Gastroesophageal sphincter (tissue), 4 donors: Measurements from ENCODE around the gene B4GALT5. TPM values are rescaled to one million over a fixed set of nuclear protein-coding genes. Genes with fewer than 3 reads are reported as not detected.
A peak's percentile ranks its signal among the peaks of the same experiment; 100 is the strongest.

Experiments used
- ATAC-seq: fragments of 150-250 bp; one replicate; pipeline ENCODE4 v1.9.1; 2016; ENCODE audit warnings: mild to moderate bottlenecking, moderate library complexity
- H3K27ac ChIP-seq, 4 donors: fragments of 200-600 bp; sonication (generic) in 3 of 4; 1 replicate in 3 of 4; 2 replicates in 1 of 4; pipeline ENCODE4 v1.5.1; 2016 to 2019
- H3K27me3 ChIP-seq: fragments of 200-600 bp; sonication (generic); one replicate; pipeline ENCODE4 v1.5.1; 2019
- H3K36me3 ChIP-seq, 2 donors: fragments of 200-600 bp; sonication (generic); one replicate each; pipeline ENCODE4 v1.5.1; 2019; ENCODE audit warnings: control low read depth in 1 of 2
- H3K4me1 ChIP-seq, 3 donors: fragments of 200-600 bp; sonication (generic); 1 replicate in 2 of 3; 2 replicates in 1 of 3; pipeline ENCODE4 v1.5.1; 2016 to 2019; ENCODE audit warnings: control low read depth in 2 of 3
- H3K4me3 ChIP-seq, 2 donors: fragments of 200-600 bp; sonication (generic); one replicate each; pipeline ENCODE4 v1.5.1; 2019; ENCODE audit warnings: mild to moderate bottlenecking in 1 of 2, moderate library complexity in 1 of 2
- H3K9me3 ChIP-seq, 3 donors: fragments of 200-600 bp; sonication (generic); one replicate each; pipeline ENCODE4 v1.5.1; 2017 to 2019; ENCODE audit warnings: control low read depth in 2 of 3
- EP300 ChIP-seq: sonication (generic); formaldehyde crosslinking; IDR thresholded peaks from one replicate; pipeline ENCODE4 v1.6.1; 2017; ENCODE audit warnings: antibody characterized with exemption, mild to moderate bottlenecking
- POLR2A ChIP-seq, 2 donors: fragments of 450-650 bp; IDR thresholded peaks; one replicate each; pipeline ENCODE4 v1.6.1; 2017; ENCODE audit warnings: antibody characterized with exemption in 2 of 2, mild to moderate bottlenecking in 2 of 2, moderate library complexity in 1 of 2
- POLR2AphosphoS5 ChIP-seq: sonication (generic); formaldehyde crosslinking; IDR thresholded peaks from one replicate; pipeline ENCODE4 v1.6.1; 2017; ENCODE audit warnings: antibody characterized with exemption
- WGBS, 2 donors: methylation state at CpG; one replicate each; pipeline ENCODE4 v1.1.5; 2018; ENCODE audit warnings: low coverage in 1 of 2; 5-methylcytosine and 5-hydroxymethylcytosine counted together
- total RNA-seq, 4 donors: library from RNA; depleted of rRNA; stranded (reverse); fragments of >200 nt; gene quantifications; one replicate each; pipeline ENCODE4 v1.1.0, GENCODE V29; 2016
- TF ChIP-seq, protein P1 (sequence below), 4 experiments: fragments of 200-600 bp in 2 of 4; fragments of 450-650 bp in 2 of 4; sonication (generic) in 1 of 4; IDR thresholded peaks; one replicate each; pipeline ENCODE4 v1.5.1; 2017 to 2019; ENCODE audit warnings: antibody characterized with exemption in 4 of 4, mild to moderate bottlenecking in 2 of 4, moderate library complexity in 2 of 4

The B4GALT5 gene
- total RNA-seq, 4 donors from 2014 or later = 20.2 to 35.6 (median 28.8) TPM

DNA sequence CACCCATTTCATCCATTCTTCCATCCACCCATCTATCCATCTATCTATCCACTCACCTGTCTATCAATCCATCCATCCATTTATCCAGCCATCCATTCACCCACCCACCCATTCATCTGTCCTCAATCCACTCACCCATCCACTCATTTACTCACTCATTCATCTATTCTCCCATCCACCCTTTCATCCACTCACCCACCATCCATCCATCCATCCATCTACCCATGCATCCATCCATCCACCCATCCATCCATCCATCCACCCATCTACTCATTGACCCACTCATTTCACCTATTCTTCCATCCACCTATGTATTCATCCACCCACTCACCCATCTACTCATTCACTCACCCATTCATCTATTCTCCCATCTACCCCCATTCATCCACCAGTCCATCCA, 121.6 kb downstream of the B4GALT5 start:
- Histone ChIP-seq H3K9me3 (no peaks in the 10 kb centered on the region), H3K36me3 (no peaks in the 10 kb centered on the region), H3K4me1 (peaks cover 0 to 70% (median 7%) of the 10 kb centered on the region in 3 donors), H3K4me3 (no peak overlapping the region), H3K27me3 (no peaks in the 10 kb centered on the region), H3K27ac (peak overlapping the region in 3 of 4 donors; percentile 67 to 74 (median 69))
- TF ChIP-seq, protein P1, sequence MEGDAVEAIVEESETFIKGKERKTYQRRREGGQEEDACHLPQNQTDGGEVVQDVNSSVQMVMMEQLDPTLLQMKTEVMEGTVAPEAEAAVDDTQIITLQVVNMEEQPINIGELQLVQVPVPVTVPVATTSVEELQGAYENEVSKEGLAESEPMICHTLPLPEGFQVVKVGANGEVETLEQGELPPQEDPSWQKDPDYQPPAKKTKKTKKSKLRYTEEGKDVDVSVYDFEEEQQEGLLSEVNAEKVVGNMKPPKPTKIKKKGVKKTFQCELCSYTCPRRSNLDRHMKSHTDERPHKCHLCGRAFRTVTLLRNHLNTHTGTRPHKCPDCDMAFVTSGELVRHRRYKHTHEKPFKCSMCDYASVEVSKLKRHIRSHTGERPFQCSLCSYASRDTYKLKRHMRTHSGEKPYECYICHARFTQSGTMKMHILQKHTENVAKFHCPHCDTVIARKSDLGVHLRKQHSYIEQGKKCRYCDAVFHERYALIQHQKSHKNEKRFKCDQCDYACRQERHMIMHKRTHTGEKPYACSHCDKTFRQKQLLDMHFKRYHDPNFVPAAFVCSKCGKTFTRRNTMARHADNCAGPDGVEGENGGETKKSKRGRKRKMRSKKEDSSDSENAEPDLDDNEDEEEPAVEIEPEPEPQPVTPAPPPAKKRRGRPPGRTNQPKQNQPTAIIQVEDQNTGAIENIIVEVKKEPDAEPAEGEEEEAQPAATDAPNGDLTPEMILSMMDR (IDR thresholded peaks at IDR 0.05) = no peak
- TF ChIP-seq POLR2AphosphoS5 (no peak), POLR2A (IDR thresholded peaks at IDR 0.05) (no peak), EP300 (no peak)
- no peak for ATAC-seq

DNA sequence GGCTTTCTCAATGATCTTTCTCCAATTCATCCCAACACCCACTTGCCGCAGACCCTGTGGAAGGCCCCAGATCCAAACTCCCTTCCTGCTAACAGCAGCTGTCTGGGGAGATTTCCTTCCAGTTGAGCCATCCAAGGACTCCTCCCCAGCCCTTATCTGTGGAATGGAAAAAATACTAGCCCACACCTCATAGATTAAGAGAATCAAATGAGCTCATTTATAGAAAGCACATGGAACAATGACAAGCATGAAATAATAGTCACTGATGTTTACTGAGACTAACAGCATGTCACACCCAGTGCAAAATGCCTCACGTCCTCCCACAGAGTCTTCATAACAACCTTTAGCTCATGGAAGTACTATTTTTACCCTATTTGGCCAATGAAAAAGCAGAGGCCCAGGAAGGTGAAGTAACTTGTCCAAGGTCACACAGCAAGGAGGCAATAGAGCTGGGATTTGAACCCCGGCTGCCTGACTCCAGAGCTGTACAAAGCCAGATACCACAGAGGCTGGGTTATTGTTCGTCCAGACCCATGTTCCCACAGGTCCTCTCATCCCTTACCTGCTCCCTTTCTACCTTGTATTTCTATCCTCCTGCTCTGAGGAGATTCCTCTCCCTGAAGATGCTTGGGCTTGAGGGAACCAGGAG, 122.3 kb downstream of the B4GALT5 start:
- H3K4me1 ChIP-seq = peaks cover 0 to 73% (median 7%) of the 10 kb centered on the region in 3 donors
- TF ChIP-seq POLR2AphosphoS5 = peak; percentile 68
- no peak for TF ChIP-seq EP300
- 45 to 61% methylated on average over 4 of the region's 4 CpGs for WGBS, 2 donors
- H3K9me3 ChIP-seq = no peaks in the 10 kb centered on the region
- ATAC-seq = peak; percentile 58
- peak overlapping the region; percentile 31 to 69 (median 66) for H3K27ac ChIP-seq
- no peak overlapping the region for H3K4me3 ChIP-seq
- no peaks in the 10 kb centered on the region for H3K27me3 ChIP-seq
- no peaks in the 10 kb centered on the region for H3K36me3 ChIP-seq

DNA sequence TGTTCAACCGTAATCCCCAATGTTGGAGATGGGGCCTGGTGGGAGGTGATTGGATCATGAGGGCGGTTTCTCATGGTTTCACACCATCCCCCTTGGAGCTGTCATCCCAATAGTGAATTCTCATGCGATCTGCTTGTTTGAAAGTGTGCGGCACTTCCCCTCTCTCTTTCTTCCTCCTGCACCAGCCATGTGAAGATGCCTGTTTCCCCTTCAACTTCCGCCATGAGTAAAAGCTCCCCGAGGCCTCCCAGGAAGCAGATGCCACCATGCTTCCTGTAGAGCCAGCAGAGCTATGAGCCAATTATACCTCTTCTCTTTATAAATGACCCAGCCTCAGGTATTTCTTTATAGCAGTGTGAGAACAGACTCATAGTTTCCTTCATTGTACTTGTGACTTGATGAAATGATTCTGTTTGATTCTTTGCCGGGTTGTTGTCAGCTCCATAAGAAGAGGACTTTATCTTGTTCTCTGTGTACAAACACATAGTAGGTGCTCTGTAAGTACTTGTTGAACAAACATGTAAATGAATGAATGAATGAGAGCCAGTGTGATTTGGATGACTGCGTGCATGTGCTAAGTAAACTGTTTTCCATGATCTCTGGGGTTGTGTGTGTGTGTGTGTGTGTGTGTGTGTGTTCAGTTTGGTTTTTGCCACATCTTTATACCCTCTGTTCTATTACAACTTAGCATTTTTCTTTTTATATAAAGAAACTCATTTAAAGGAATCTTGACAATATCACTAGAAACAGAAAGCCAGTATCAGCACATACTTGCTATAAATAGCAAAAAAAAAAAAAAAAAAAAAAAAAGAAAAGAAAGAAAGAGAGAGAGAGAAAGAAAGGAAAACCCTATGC, 123.3 kb downstream of the B4GALT5 start:
- Histone ChIP-seq H3K9me3 (no peaks in the 10 kb centered on the region), H3K4me3 (no peak overlapping the region), H3K4me1 (peaks cover 0 to 73% (median 10%) of the 10 kb centered on the region in 3 donors), H3K27ac (peak overlapping the region in 2 of 4 donors; percentile 64 to 75), H3K36me3 (no peaks in the 10 kb centered on the region), H3K27me3 (no peaks in the 10 kb centered on the region)
- TF ChIP-seq POLR2AphosphoS5 = no peak
- TF ChIP-seq EP300 = no peak
- no peak for TF ChIP-seq POLR2A (IDR thresholded peaks at IDR 0.05)
- TF ChIP-seq, protein P1 (IDR thresholded peaks at IDR 0.05) = no peak
- ATAC-seq = no peak
- 66 to 93% methylated on average over 7 of the region's 8 CpGs for WGBS, 2 donors

DNA sequence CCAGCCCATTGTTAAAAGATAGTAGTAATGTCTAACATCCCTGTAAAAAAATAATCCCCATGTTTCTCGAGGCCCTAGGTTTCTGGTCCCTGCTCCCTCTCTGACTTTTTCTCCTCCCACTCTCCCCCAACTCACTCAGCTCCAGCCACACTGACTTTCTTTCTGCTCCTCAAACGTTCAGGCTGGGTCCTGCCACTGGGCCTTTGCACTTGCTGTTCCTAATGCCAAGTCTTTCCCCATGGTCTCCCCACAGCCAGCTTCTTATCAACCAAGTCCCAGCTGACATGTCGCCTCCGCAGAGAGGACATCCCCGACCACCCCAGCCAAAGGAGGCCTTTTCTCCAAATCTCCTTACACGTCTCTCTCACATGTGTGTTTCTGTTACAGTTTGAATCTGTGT, 123.9 kb downstream of the B4GALT5 start:
- 77 to 90% methylated on average over 5 to 6 of the region's 6 CpGs for WGBS, 2 donors
- TF ChIP-seq POLR2A (IDR thresholded peaks at IDR 0.05) = no peak
- TF ChIP-seq POLR2AphosphoS5 = no peak
- TF ChIP-seq EP300 = no peak
- TF ChIP-seq, protein P1 (IDR thresholded peaks at IDR 0.05) = no peak
- Histone ChIP-seq H3K27me3 (no peaks in the 10 kb centered on the region), H3K4me3 (no peak overlapping the region), H3K4me1 (peaks cover 0 to 76% (median 9%) of the 10 kb centered on the region in 3 donors), H3K27ac (peak overlapping the region in 2 of 4 donors; percentile 16 to 75), H3K36me3 (no peaks in the 10 kb centered on the region), H3K9me3 (no peaks in the 10 kb centered on the region)
- no peak for ATAC-seq

DNA sequence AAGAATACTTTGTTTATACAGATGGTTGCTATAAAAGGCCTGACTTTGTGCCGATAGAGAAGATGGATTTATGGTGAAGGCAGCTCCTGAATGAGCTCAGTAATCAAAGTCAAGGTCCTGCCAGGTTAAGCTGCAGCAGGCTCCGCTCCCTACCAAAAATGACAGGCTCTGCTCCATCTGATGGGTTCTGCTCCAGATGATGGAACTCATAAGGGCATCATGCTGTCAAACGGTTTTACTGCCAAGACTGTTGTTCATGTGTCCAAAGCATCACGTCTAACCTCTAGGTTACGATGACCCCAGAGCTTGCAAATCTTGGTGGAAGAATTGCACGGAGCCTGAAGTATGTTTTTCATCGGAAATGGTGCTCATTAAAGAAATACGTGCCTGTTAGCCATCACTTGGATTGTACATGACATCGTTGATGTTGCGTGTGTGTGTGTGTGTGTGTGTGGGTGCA, 126.5 kb downstream of the B4GALT5 start:
- H3K4me1 ChIP-seq = peaks cover 0 to 81% (median 11%) of the 10 kb centered on the region in 3 donors
- no peak overlapping the region for H3K4me3 ChIP-seq
- no peaks in the 10 kb centered on the region for H3K27me3 ChIP-seq
- no peaks in the 10 kb centered on the region for H3K36me3 ChIP-seq
- no peak for ATAC-seq
- H3K27ac ChIP-seq = peak overlapping the region in 3 of 4 donors; percentile 54 to 79 (median 75)
- WGBS, 2 donors = 8 to 15% methylated on average over 5 to 6 of the region's 10 CpGs
- peaks cover 0 to 6% (median 0%) of the 10 kb centered on the region in 3 donors for H3K9me3 ChIP-seq
- TF ChIP-seq, protein P1 (IDR thresholded peaks at IDR 0.05) = no peak
- TF ChIP-seq POLR2AphosphoS5 = peak; percentile 43
